Prostate gland (tissue), 2 donors: Measurements from ENCODE around the gene TMEM123. TPM values are rescaled to one million over a fixed set of nuclear protein-coding genes. Genes with fewer than 3 reads are reported as not detected.

ENCODE experiments used
- DNase-seq: peaks from one replicate; pipeline ENCODE4 v3.0.0-alpha.2; 2019; ENCODE audit warnings: low spot score
- H3K27ac ChIP-seq, 2 donors: fragments of 200-600 bp; sonication (generic); 2 replicates each; pipeline ENCODE4 v1.5.1; 2017 to 2019
- H3K27me3 ChIP-seq: fragments of 200-600 bp; sonication (generic); replicated peaks from 2 replicates; pipeline ENCODE4 v1.5.1; 2019; ENCODE audit not compliant: insufficient read depth
- H3K36me3 ChIP-seq, 2 donors: fragments of 200-600 bp; sonication (generic); 1 replicate in 1 of 2; 2 replicates in 1 of 2; pipeline versions ENCODE4 v1.5.1 to v1.8.1; 2017 to 2019
- H3K4me1 ChIP-seq: fragments of 200-600 bp; sonication (generic); replicated peaks from 2 replicates; pipeline ENCODE4 v1.5.1; 2019
- H3K4me3 ChIP-seq, 2 donors: fragments of 200-600 bp; sonication (generic); 2 replicates each; pipeline ENCODE4 v1.5.1; 2017 to 2019
- H3K9me3 ChIP-seq: fragments of 200-600 bp; sonication (generic); 2 replicates; pipeline ENCODE4 v1.5.1; 2017
- CTCF ChIP-seq, 4 experiments: fragments of 200-600 bp in 2 of 4; fragments of 450-650 bp in 2 of 4; sonication (generic) in 2 of 4; IDR thresholded peaks; 1 replicate in 3 of 4; 2 replicates in 1 of 4; pipeline ENCODE4 v1.5.1; 2016 to 2019; ENCODE audit warnings: antibody characterized with exemption in 4 of 4, mild to moderate bottlenecking in 2 of 4, moderate library complexity in 2 of 4
- POLR2A ChIP-seq: fragments of 450-650 bp; IDR thresholded peaks from one replicate; pipeline ENCODE4 v1.6.1; 2016; ENCODE audit warnings: antibody characterized with exemption, mild to moderate bottlenecking
- POLR2AphosphoS5 ChIP-seq: sonication (generic); formaldehyde crosslinking; IDR thresholded peaks from one replicate; pipeline ENCODE4 v1.6.1; 2017; ENCODE audit warnings: antibody characterized with exemption
- WGBS: methylation state at CpG from one replicate; pipeline ENCODE4 v1.1.5; 2018; 5-methylcytosine and 5-hydroxymethylcytosine counted together
- intact Hi-C: fragments of 100-400 bp; cut with DNase I; formaldehyde crosslinking; loops from one replicate; pipeline ENCODE4 v1.14.2; 2022
- total RNA-seq, 2 donors: library from RNA; depleted of rRNA; stranded (reverse); fragments of >200 nt; gene quantifications; one replicate each; pipeline ENCODE4 v1.1.0, GENCODE V29; 2016

The TMEM123 gene
- total RNA-seq, 2 donors from 2014 or later, result 205 to 227 TPM

- no peak overlapping the region for H3K27ac ChIP-seq
- no peaks in the 10 kb centered on the region for H3K4me1 ChIP-seq
- no peaks in the 10 kb centered on the region for H3K36me3 ChIP-seq
- no peaks in the 10 kb centered on the region for H3K27me3 ChIP-seq
- no peaks in the 10 kb centered on the region for H3K9me3 ChIP-seq
- TF ChIP-seq CTCF (IDR thresholded peaks at IDR 0.05) (no peak), POLR2A (no peak), POLR2AphosphoS5 (no peak)
- intact Hi-C loops, result loop anchor here (5.0 to 10.0 kb wide), 2 partner anchors 125 to 147 kb away; no protein-coding TSS in a partner anchor
- 73% methylated on average over 5 of the region's 5 CpGs for WGBS
- no peak overlapping the region for H3K4me3 ChIP-seq
- DNase-seq, result no peak
These were observed 36.9 kb upstream of the TMEM123 start for GRCh38 chr11:102489186-102490145.

GRCh38 chr11:102488208-102488607 is 35.6 kb upstream of the TMEM123 start:
- no peaks in the 10 kb centered on the region for H3K27me3 ChIP-seq
- no peak for DNase-seq
- no peaks in the 10 kb centered on the region for H3K4me1 ChIP-seq
- intact Hi-C loops, result no loop called here
- no peak overlapping the region for H3K4me3 ChIP-seq
- H3K27ac ChIP-seq, result no peak overlapping the region
- H3K36me3 ChIP-seq, result no peaks in the 10 kb centered on the region
- 88% methylated on average over 3 of the region's 3 CpGs for WGBS
- no peak for TF ChIP-seq POLR2AphosphoS5
- no peak for TF ChIP-seq POLR2A
- TF ChIP-seq CTCF (IDR thresholded peaks at IDR 0.05), result no peak
- no peaks in the 10 kb centered on the region for H3K9me3 ChIP-seq

- no peak overlapping the region for H3K4me3 ChIP-seq
- TF ChIP-seq CTCF (IDR thresholded peaks at IDR 0.05), result no peak
- TF ChIP-seq POLR2AphosphoS5, result no peak
- no peak for TF ChIP-seq POLR2A
- intact Hi-C loops, result no loop called here
- no peaks in the 10 kb centered on the region for H3K4me1 ChIP-seq
- DNase-seq, result no peak
- no peaks in the 10 kb centered on the region for H3K36me3 ChIP-seq
- H3K27ac ChIP-seq, result no peak overlapping the region
- WGBS, result 0% methylated on average over 1 of the region's 1 CpG
- no peaks in the 10 kb centered on the region for H3K9me3 ChIP-seq
- H3K27me3 ChIP-seq, result no peaks in the 10 kb centered on the region
These were observed 34.6 kb upstream of the TMEM123 start for GRCh38 chr11:102487214-102487613.

GRCh38 chr11:102486584-102486983 is 34.0 kb upstream of the TMEM123 start:
- 90% methylated on average over 2 of the region's 2 CpGs for WGBS
- no peak overlapping the region for H3K27ac ChIP-seq
- no peaks in the 10 kb centered on the region for H3K36me3 ChIP-seq
- TF ChIP-seq CTCF (IDR thresholded peaks at IDR 0.05) (no peak), POLR2AphosphoS5 (no peak), POLR2A (no peak)
- DNase-seq, result no peak
- no peaks in the 10 kb centered on the region for H3K27me3 ChIP-seq
- no peaks in the 10 kb centered on the region for H3K4me1 ChIP-seq
- H3K9me3 ChIP-seq, result no peaks in the 10 kb centered on the region
- no peak overlapping the region for H3K4me3 ChIP-seq
- intact Hi-C loops, result no loop called here
